Measurements from ENCODE around the gene HLCS.

HLCS gene

DNA sequence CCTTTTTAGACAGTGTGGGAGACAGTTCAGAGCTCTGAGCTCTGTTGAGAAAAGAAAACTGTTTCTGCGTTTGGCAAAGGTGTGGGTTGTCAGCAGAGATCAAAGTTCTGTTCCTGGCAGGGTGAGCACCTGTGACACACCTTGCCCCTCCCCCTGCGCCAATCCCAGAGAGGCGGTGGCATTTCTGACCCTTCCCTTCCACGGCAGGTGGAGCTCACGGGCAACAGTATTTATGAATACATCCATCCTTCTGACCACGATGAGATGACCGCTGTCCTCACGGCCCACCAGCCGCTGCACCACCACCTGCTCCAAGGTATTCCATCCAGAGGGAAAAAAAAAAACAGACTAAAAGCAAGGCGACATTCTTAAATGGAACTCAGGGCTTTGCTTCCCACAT, 246.9 kb downstream of the HLCS start:
- Histone ChIP-seq H2AFZ (ENCODE audit: low read depth, low read length, severe bottlenecking) (no peak overlapping the region), H3K79me2 (ENCODE audit: insufficient read depth, low read length) (no peaks in the 10 kb centered on the region), H3K9me2 (replicated peaks; ENCODE audit: insufficient read depth, low read length) (no peaks in the 10 kb centered on the region), H3F3A (ENCODE audit: insufficient read depth) (no peaks in the 10 kb centered on the region), H3K27ac (ENCODE audit: low read depth, low read length) (no peak overlapping the region), H3K27me3 (ENCODE audit: low read length) (no peaks in the 10 kb centered on the region), H4K20me1 (ENCODE audit: low read depth, low read length) (no peaks in the 10 kb centered on the region), H3K4me2 (ENCODE audit: low read depth, low read length, poor library complexity, severe bottlenecking) (no peak overlapping the region), H3K36me3 (ENCODE audit: low read length) (no peaks in the 10 kb centered on the region), H3K9me3 (ENCODE audit: insufficient read depth, low read length) (no peaks in the 10 kb centered on the region), H3K9ac (ENCODE audit: low read length) (no peak overlapping the region), H3K4me3 (ENCODE audit: insufficient read depth, low read length, poor library complexity, severe bottlenecking) (no peak overlapping the region)
- TF ChIP-seq, protein P1, sequence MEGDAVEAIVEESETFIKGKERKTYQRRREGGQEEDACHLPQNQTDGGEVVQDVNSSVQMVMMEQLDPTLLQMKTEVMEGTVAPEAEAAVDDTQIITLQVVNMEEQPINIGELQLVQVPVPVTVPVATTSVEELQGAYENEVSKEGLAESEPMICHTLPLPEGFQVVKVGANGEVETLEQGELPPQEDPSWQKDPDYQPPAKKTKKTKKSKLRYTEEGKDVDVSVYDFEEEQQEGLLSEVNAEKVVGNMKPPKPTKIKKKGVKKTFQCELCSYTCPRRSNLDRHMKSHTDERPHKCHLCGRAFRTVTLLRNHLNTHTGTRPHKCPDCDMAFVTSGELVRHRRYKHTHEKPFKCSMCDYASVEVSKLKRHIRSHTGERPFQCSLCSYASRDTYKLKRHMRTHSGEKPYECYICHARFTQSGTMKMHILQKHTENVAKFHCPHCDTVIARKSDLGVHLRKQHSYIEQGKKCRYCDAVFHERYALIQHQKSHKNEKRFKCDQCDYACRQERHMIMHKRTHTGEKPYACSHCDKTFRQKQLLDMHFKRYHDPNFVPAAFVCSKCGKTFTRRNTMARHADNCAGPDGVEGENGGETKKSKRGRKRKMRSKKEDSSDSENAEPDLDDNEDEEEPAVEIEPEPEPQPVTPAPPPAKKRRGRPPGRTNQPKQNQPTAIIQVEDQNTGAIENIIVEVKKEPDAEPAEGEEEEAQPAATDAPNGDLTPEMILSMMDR (IDR thresholded peaks at IDR 0.05; ENCODE audit: insufficient read depth, low read length, poor library complexity, severe bottlenecking): no peak
- TF ChIP-seq EZH2phosphoT487 (conservative IDR thresholded peaks at IDR 0.05; ENCODE audit: low read length): no peak

DNA sequence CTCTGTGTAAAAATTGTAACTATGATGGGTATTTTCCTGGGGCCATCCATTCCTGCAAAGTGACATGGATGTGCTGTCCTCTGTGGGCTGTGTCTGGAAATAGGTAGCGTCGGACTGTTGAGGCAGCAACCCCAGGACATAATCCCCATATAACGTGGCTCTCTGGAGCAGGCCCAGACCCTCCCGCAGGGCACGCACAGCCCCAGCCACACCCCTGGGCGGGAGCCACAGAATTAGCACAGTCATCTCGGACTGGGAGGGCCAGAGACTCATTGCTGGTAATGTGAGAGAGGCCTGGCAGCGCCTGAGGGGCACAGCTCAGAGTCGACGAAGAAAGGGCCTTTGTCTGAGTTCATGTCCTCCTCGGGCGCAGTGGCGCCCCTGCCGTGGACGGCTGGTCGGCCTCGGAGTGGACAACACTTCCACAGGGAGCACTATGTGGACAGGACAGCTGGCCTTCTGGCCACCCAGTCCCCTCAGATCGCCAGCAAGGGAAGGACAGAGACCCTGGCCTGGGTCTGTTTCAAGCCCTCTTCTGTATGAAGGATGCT, 247.4 kb downstream of the HLCS start:
- no peaks in the 10 kb centered on the region for H3K27me3 ChIP-seq (ENCODE audit: low read length)
- no peaks in the 10 kb centered on the region for H4K20me1 ChIP-seq (ENCODE audit: low read depth, low read length)
- H2AFZ ChIP-seq (ENCODE audit: low read depth, low read length, severe bottlenecking): no peak overlapping the region
- H3K9me2 ChIP-seq (replicated peaks; ENCODE audit: insufficient read depth, low read length): no peaks in the 10 kb centered on the region
- no peak overlapping the region for H3K9ac ChIP-seq (ENCODE audit: low read length)
- no peaks in the 10 kb centered on the region for H3K36me3 ChIP-seq (ENCODE audit: low read length)
- H3K4me3 ChIP-seq (ENCODE audit: insufficient read depth, low read length, poor library complexity, severe bottlenecking): no peak overlapping the region
- H3F3A ChIP-seq (ENCODE audit: insufficient read depth): no peaks in the 10 kb centered on the region
- H3K79me2 ChIP-seq (ENCODE audit: insufficient read depth, low read length): no peaks in the 10 kb centered on the region
- H3K9me3 ChIP-seq (ENCODE audit: insufficient read depth, low read length): no peaks in the 10 kb centered on the region
- H3K4me2 ChIP-seq (ENCODE audit: low read depth, low read length, poor library complexity, severe bottlenecking): no peak overlapping the region
- no peak overlapping the region for H3K27ac ChIP-seq (ENCODE audit: low read depth, low read length)
- TF ChIP-seq, protein P1 (IDR thresholded peaks at IDR 0.05; ENCODE audit: insufficient read depth, low read length, poor library complexity, severe bottlenecking): no peak
- TF ChIP-seq EZH2phosphoT487 (conservative IDR thresholded peaks at IDR 0.05; ENCODE audit: low read length): no peak

DNA sequence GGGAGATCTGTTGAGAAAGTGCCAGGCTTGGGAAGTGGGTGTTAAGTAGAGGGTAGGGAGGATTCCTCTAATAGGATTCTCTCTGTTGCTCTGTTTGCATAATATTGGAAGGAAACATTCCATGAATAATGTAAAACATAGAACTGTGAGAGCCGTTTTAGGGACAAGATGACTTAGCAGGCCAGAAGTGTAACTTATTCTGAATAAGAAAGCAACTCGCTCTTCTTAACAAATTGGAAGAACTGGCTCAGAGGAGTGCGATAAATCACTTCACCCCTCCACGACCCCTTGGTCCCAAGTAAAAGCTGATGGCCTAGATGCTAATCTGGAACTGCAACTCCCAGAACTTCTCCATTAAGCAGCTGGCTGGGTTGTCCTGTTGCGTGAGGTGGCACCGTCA, 248.5 kb downstream of the HLCS start:
- Histone ChIP-seq H3K36me3 (ENCODE audit: low read length) (no peaks in the 10 kb centered on the region), H2AFZ (ENCODE audit: low read depth, low read length, severe bottlenecking) (no peak overlapping the region), H4K20me1 (ENCODE audit: low read depth, low read length) (no peaks in the 10 kb centered on the region), H3K9me2 (replicated peaks; ENCODE audit: insufficient read depth, low read length) (no peaks in the 10 kb centered on the region), H3K4me3 (ENCODE audit: insufficient read depth, low read length, poor library complexity, severe bottlenecking) (no peak overlapping the region), H3F3A (ENCODE audit: insufficient read depth) (no peaks in the 10 kb centered on the region), H3K27ac (ENCODE audit: low read depth, low read length) (no peak overlapping the region), H3K4me2 (ENCODE audit: low read depth, low read length, poor library complexity, severe bottlenecking) (no peak overlapping the region), H3K9me3 (ENCODE audit: insufficient read depth, low read length) (no peaks in the 10 kb centered on the region), H3K9ac (ENCODE audit: low read length) (no peak overlapping the region), H3K27me3 (ENCODE audit: low read length) (no peaks in the 10 kb centered on the region), H3K79me2 (ENCODE audit: insufficient read depth, low read length) (no peaks in the 10 kb centered on the region)
- TF ChIP-seq, protein P1 (IDR thresholded peaks at IDR 0.05; ENCODE audit: insufficient read depth, low read length, poor library complexity, severe bottlenecking): no peak
- TF ChIP-seq EZH2phosphoT487 (conservative IDR thresholded peaks at IDR 0.05; ENCODE audit: low read length): no peak

All from SU-DHL-6 (cell line).